Fibroblast of the conjunctiva (primary cell): ENCODE results near the gene SPANXN2.
"Not testable (repeated sequence)": the region's sequence is repeated elsewhere in the genome, so short reads cannot be mapped to it uniquely, and the experiment has no call there.

Source experiments
- DNase-seq: peaks from one replicate; pipeline ENCODE4 v3.0.0-alpha.2; 2010; ENCODE audit warnings: low read depth

The SPANXN2 gene

GRCh38 chrX:143720652-143721051 lies at the start of gene SPANXN2:
SPANXN2 (minus strand) TSS chrX:143720752; CDS start chrX:143720668, 84 bp downstream.
- not testable (repeated sequence) for DNase-seq

GRCh38 chrX:143768976-143769375 lies 48.4 kb upstream of the SPANXN2 start:
- DNase-seq: no peak

- DNase-seq: not testable (repeated sequence)
Measured at GRCh38 chrX:143767789-143768188, 47.2 kb upstream of the SPANXN2 start.

GRCh38 chrX:143757887-143758286 lies 37.3 kb upstream of the SPANXN2 start:
- DNase-seq: no peak

GRCh38 chrX:143757375-143757774 lies 36.8 kb upstream of the SPANXN2 start:
- DNase-seq: no peak

- no peak for DNase-seq
Measured at GRCh38 chrX:143754183-143754582, 33.6 kb upstream of the SPANXN2 start.

- no peak for DNase-seq
Measured at GRCh38 chrX:143733866-143734265, 13.3 kb upstream of the SPANXN2 start.

- no peak for DNase-seq
Measured at GRCh38 chrX:143726296-143726695, 5.7 kb upstream of the SPANXN2 start.

- no peak for DNase-seq
Measured at GRCh38 chrX:143701460-143701859, 19.1 kb downstream of the SPANXN2 start.

GRCh38 chrX:143694885-143695284 lies 25.7 kb downstream of the SPANXN2 start:
- no peak for DNase-seq

- no peak for DNase-seq
Measured at GRCh38 chrX:143683486-143683885, 37.1 kb downstream of the SPANXN2 start.

- no peak for DNase-seq
Measured at GRCh38 chrX:143674926-143675325, 45.6 kb downstream of the SPANXN2 start.

GRCh38 chrX:143669395-143669794 lies 51.2 kb downstream of the SPANXN2 start:
- DNase-seq: peak; percentile 2

GRCh38 chrX:143664302-143664701 lies 56.2 kb downstream of the SPANXN2 start:
- DNase-seq: no peak

GRCh38 chrX:143663755-143664154 lies 56.8 kb downstream of the SPANXN2 start:
- DNase-seq: no peak
